Measurements from ENCODE around the gene KRTAP10-12.
"Not testable (repeated sequence)": the region's sequence is repeated elsewhere in the genome, so short reads cannot be mapped to it uniquely, and the experiment has no call there.

Gene KRTAP10-12

GRCh38 chr21:44687671-44688070 lies 9.3 kb upstream of the KRTAP10-12 start:
- TF ChIP-seq MYC (IDR thresholded peaks at IDR 0.05; ENCODE audit: low read depth, low read length) = no peak
- TF ChIP-seq POLR2A (IDR thresholded peaks at IDR 0.05; ENCODE audit: extremely low read depth, insufficient read length) = no peak
- TF ChIP-seq CTCF (IDR thresholded peaks at IDR 0.05; ENCODE audit: low read depth, low read length) = no peak
- TF ChIP-seq MAX (IDR thresholded peaks at IDR 0.05; ENCODE audit: low read depth, low read length) = no peak
- DNase-seq (ENCODE audit: low read depth) = no peak
- no peak overlapping the region for H3K4me3 ChIP-seq (ENCODE audit: low read depth, low read length)

GRCh38 chr21:44689740-44690139 lies 7.2 kb upstream of the KRTAP10-12 start:
- H3K4me3 ChIP-seq (ENCODE audit: low read depth, low read length); DNase-seq (ENCODE audit: low read depth): not testable (repeated sequence)

- TF ChIP-seq MAX (IDR thresholded peaks at IDR 0.05; ENCODE audit: low read depth, low read length) = no peak
- TF ChIP-seq POLR2A (IDR thresholded peaks at IDR 0.05; ENCODE audit: extremely low read depth, insufficient read length) = no peak
- no peak for TF ChIP-seq MYC (IDR thresholded peaks at IDR 0.05; ENCODE audit: low read depth, low read length)
- TF ChIP-seq CTCF (IDR thresholded peaks at IDR 0.05; ENCODE audit: low read depth, low read length) = no peak
- no peak overlapping the region for H3K4me3 ChIP-seq (ENCODE audit: low read depth, low read length)
- no peak for DNase-seq (ENCODE audit: low read depth)
These were observed 5.3 kb upstream of the KRTAP10-12 start for GRCh38 chr21:44691686-44692085.

- no peak for DNase-seq (ENCODE audit: low read depth)
- no peak overlapping the region for H3K4me3 ChIP-seq (ENCODE audit: low read depth, low read length)
- TF ChIP-seq CTCF (IDR thresholded peaks at IDR 0.05; ENCODE audit: low read depth, low read length) = no peak
- TF ChIP-seq MYC (IDR thresholded peaks at IDR 0.05; ENCODE audit: low read depth, low read length) = no peak
- no peak for TF ChIP-seq MAX (IDR thresholded peaks at IDR 0.05; ENCODE audit: low read depth, low read length)
- no peak for TF ChIP-seq POLR2A (IDR thresholded peaks at IDR 0.05; ENCODE audit: extremely low read depth, insufficient read length)
These were observed 4.0 kb upstream of the KRTAP10-12 start for GRCh38 chr21:44692798-44693512.

- no peak for DNase-seq (ENCODE audit: low read depth)
- TF ChIP-seq CTCF (IDR thresholded peaks at IDR 0.05; ENCODE audit: low read depth, low read length) (no peak), MYC (IDR thresholded peaks at IDR 0.05; ENCODE audit: low read depth, low read length) (no peak), MAX (IDR thresholded peaks at IDR 0.05; ENCODE audit: low read depth, low read length) (no peak), POLR2A (IDR thresholded peaks at IDR 0.05; ENCODE audit: extremely low read depth, insufficient read length) (no peak)
- H3K4me3 ChIP-seq (ENCODE audit: low read depth, low read length) = no peak overlapping the region
These were observed 2.2 kb upstream of the KRTAP10-12 start for GRCh38 chr21:44694776-44695175.

GRCh38 chr21:44695184-44695583 lies 1.8 kb upstream of the KRTAP10-12 start:
- H3K4me3 ChIP-seq (ENCODE audit: low read depth, low read length) = no peak overlapping the region
- DNase-seq (ENCODE audit: low read depth) = no peak
- no peak for TF ChIP-seq MYC (IDR thresholded peaks at IDR 0.05; ENCODE audit: low read depth, low read length)
- TF ChIP-seq MAX (IDR thresholded peaks at IDR 0.05; ENCODE audit: low read depth, low read length) = no peak
- no peak for TF ChIP-seq CTCF (IDR thresholded peaks at IDR 0.05; ENCODE audit: low read depth, low read length)
- TF ChIP-seq POLR2A (IDR thresholded peaks at IDR 0.05; ENCODE audit: extremely low read depth, insufficient read length) = no peak

Measured in NB4 (cell line).